GM23338 (cell line): ENCODE results near the gene XDH. TPM values are rescaled to one million over a fixed set of nuclear protein-coding genes. Genes with fewer than 3 reads are reported as not detected.

Source experiments
- ATAC-seq: fragments of 200-7000 bp; cut with Tn5 transposase; 3 replicates; pipeline ENCODE4 v1.9.1; 2020
- DNase-seq: peaks from one replicate; pipeline ENCODE4 v3.0.0-alpha.2; 2015; ENCODE audit warnings: low spot score
- H2AFZ ChIP-seq: fragments of 200-600 bp; sonication (generic); 2 replicates; pipeline ENCODE4 v1.8.0; 2016; ENCODE audit warnings: antibody characterized with exemption, mild to moderate bottlenecking, moderate library complexity
- H3F3A ChIP-seq: fragments of 200-600 bp; sonication (generic); replicated peaks from 2 replicates; pipeline ENCODE4 v1.8.0; 2017; ENCODE audit warnings: antibody characterized with exemption, mixed run types, low read depth
- H3K27ac ChIP-seq: fragments of 200-600 bp; sonication (generic); 2 replicates; pipeline ENCODE4 v1.6.1; 2016; ENCODE audit warnings: low read depth
- H3K27me3 ChIP-seq: fragments of 200-600 bp; sonication (generic); 2 replicates; pipeline ENCODE4 v1.8.0; 2016; ENCODE audit warnings: mild to moderate bottlenecking, mixed run types, moderate library complexity; ENCODE audit not compliant: insufficient read depth
- H3K36me3 ChIP-seq: fragments of 200-600 bp; sonication (generic); 2 replicates; pipeline ENCODE4 v1.8.0; 2016; ENCODE audit warnings: mild to moderate bottlenecking; ENCODE audit not compliant: insufficient read depth
- H3K4me1 ChIP-seq: fragments of 200-600 bp; sonication (generic); 2 replicates; pipeline ENCODE4 v1.8.0; 2016; ENCODE audit warnings: mild to moderate bottlenecking, moderate library complexity; ENCODE audit not compliant: insufficient read depth
- H3K4me2 ChIP-seq: fragments of 200-600 bp; sonication (generic); 2 replicates; pipeline ENCODE4 v1.7.1; 2017; ENCODE audit warnings: mixed run types
- H3K4me3 ChIP-seq: fragments of 200-600 bp; sonication (generic); 2 replicates; pipeline ENCODE4 v1.6.1; 2016; ENCODE audit warnings: mixed run types
- H3K79me2 ChIP-seq: fragments of 200-600 bp; sonication (generic); replicated peaks from 2 replicates; pipeline ENCODE4 v1.8.0; 2017; ENCODE audit warnings: mild to moderate bottlenecking; ENCODE audit not compliant: insufficient read depth
- H3K9me2 ChIP-seq: fragments of 200-600 bp; sonication (generic); 2 replicates; pipeline ENCODE4 v1.8.0; 2017; ENCODE audit not compliant: insufficient read depth
- H4K20me1 ChIP-seq: fragments of 200-600 bp; sonication (generic); replicated peaks from 2 replicates; pipeline ENCODE4 v1.8.0; 2017; ENCODE audit warnings: mild to moderate bottlenecking; ENCODE audit not compliant: insufficient read depth
- H3K27ac Mint-ChIP-seq: 2 replicates; pipeline ENCODE4 v1.8.0; 2020; ENCODE audit warnings: inconsistent platforms, mild to moderate bottlenecking, moderate library complexity, mixed read lengths
- H3K27me3 Mint-ChIP-seq: 3 replicates; pipeline ENCODE4 v1.8.0; 2022; ENCODE audit warnings: low read depth, mild to moderate bottlenecking, moderate library complexity, mixed read lengths, inconsistent platforms; ENCODE audit not compliant: insufficient read depth, poor library complexity
- H3K36me3 Mint-ChIP-seq: 3 replicates; pipeline ENCODE4 v1.8.0; 2021; ENCODE audit warnings: low read depth, mild to moderate bottlenecking, inconsistent platforms, moderate library complexity, mixed read lengths
- H3K4me1 Mint-ChIP-seq: 3 replicates; pipeline ENCODE4 v1.8.0; 2020; ENCODE audit warnings: mild to moderate bottlenecking, inconsistent platforms, mixed read lengths
- H3K4me3 Mint-ChIP-seq: 3 replicates; pipeline ENCODE4 v1.8.0; 2021; ENCODE audit warnings: moderate library complexity, mild to moderate bottlenecking, inconsistent platforms, mixed read lengths
- H3K9me3 Mint-ChIP-seq: 3 replicates; pipeline ENCODE4 v1.8.0; 2020; ENCODE audit warnings: moderate library complexity, mild to moderate bottlenecking, inconsistent platforms, mixed read lengths
- CREB1 ChIP-seq: fragments of 250-450 bp; sonication (Bioruptor Pico); IDR thresholded peaks from 2 replicates; pipeline ENCODE4 v1.5.0; 2020; ENCODE audit warnings: low read depth, mild to moderate bottlenecking, moderate library complexity
- ETS1 ChIP-seq: IDR thresholded peaks from 2 replicates; pipeline ENCODE4 v1.6.1; 2016; ENCODE audit warnings: antibody characterized with exemption
- EZH2 ChIP-seq: fragments of 200-600 bp; sonication (generic); IDR thresholded peaks from one replicate; pipeline ENCODE4 v1.8.0; 2017; ENCODE audit warnings: antibody characterized with exemption, mild to moderate bottlenecking, low read depth; ENCODE audit not compliant: unreplicated experiment
- NANOG ChIP-seq: IDR thresholded peaks from 2 replicates; pipeline ENCODE4 v1.6.1; 2016; ENCODE audit warnings: antibody characterized with exemption, borderline replicate concordance
- POLR2AphosphoS5 ChIP-seq: IDR thresholded peaks from 2 replicates; pipeline ENCODE4 v1.6.1; 2016; ENCODE audit warnings: antibody characterized with exemption, low read depth
- ZNF114 ChIP-seq: fragments of 250-450 bp; sonication (Bioruptor Pico); IDR thresholded peaks from 2 replicates; pipeline ENCODE4 v1.5.0; 2020; ENCODE audit warnings: mild to moderate bottlenecking, moderate library complexity
- ZNF331 ChIP-seq: fragments of 250-450 bp; sonication (Bioruptor Pico); IDR thresholded peaks from 2 replicates; pipeline ENCODE4 v1.5.0; 2020; ENCODE audit warnings: low read depth, mild to moderate bottlenecking, moderate library complexity
- polyA plus RNA-seq: library from polyadenylated mRNA; unstranded; fragments of >200 nt; fragmentation: Nextera tagmentation; extraction: Ambion mirVana; gene quantifications from 2 replicates; pipeline ENCODE4 v1.2.1, GENCODE V29; 2016
- total RNA-seq: library from RNA; depleted of rRNA; stranded (reverse); fragments of >200 nt; shearing (Covaris generic); gene quantifications from 2 replicates; pipeline ENCODE4 v1.2.3, GENCODE V29; 2014
- TF ChIP-seq, protein P1 (sequence below), 2 experiments: fragments of 200-600 bp in 1 of 2; sonication (generic) in 1 of 2; conservative IDR thresholded peaks; 2 replicates each; pipeline versions ENCODE4 v1.5.1 to v1.6.1; 2016 to 2017; ENCODE audit warnings: antibody characterized with exemption in 2 of 2, low read depth in 2 of 2, mild to moderate bottlenecking in 2 of 2, moderate library complexity in 1 of 2

The XDH gene
- total and polyA plus RNA-seq, 2 experiments from 2014 or later: 0.55 to 0.87 TPM

GRCh38 chr2:31337197-31337596 lies 77.3 kb downstream of the XDH start:
- Histone ChIP-seq H3K4me3 (no peak overlapping the region), H3K9me2 (no peaks in the 10 kb centered on the region), H3F3A (no peaks in the 10 kb centered on the region), H3K36me3 (no peaks in the 10 kb centered on the region), H2AFZ (no peak overlapping the region), H3K4me1 (no peaks in the 10 kb centered on the region), H3K4me2 (no peak overlapping the region), H3K27ac (no peak overlapping the region), H3K79me2 (no peaks in the 10 kb centered on the region), H3K27me3 (no peaks in the 10 kb centered on the region), H4K20me1 (no peaks in the 10 kb centered on the region)
- no peak overlapping the region for H3K27ac Mint-ChIP-seq
- no peaks in the 10 kb centered on the region for H3K9me3 Mint-ChIP-seq
- H3K36me3 Mint-ChIP-seq: no peaks in the 10 kb centered on the region
- TF ChIP-seq ETS1: no peak
- no peak for TF ChIP-seq ZNF114 (CRISPR knock-in tag)
- no peak for TF ChIP-seq EZH2
- TF ChIP-seq POLR2AphosphoS5: no peak
- no peak for TF ChIP-seq CREB1 (CRISPR knock-in tag)
- TF ChIP-seq NANOG: no peak
- no peak for TF ChIP-seq ZNF331
- H3K27me3 Mint-ChIP-seq: peaks cover 7% of the 10 kb centered on the region
- no peak for ATAC-seq
- H3K4me3 Mint-ChIP-seq: no peak overlapping the region
- peaks cover 2% of the 10 kb centered on the region; the same call in 2 of the 3 replicates for H3K4me1 Mint-ChIP-seq
- no peak for DNase-seq

GRCh38 chr2:31335921-31336585 lies 78.5 kb downstream of the XDH start:
- Histone ChIP-seq H3K4me1 (no peaks in the 10 kb centered on the region), H3K36me3 (no peaks in the 10 kb centered on the region), H3K79me2 (no peaks in the 10 kb centered on the region), H4K20me1 (no peaks in the 10 kb centered on the region), H3K4me2 (no peak overlapping the region), H3K27me3 (no peaks in the 10 kb centered on the region), H2AFZ (no peak overlapping the region), H3K4me3 (no peak overlapping the region), H3F3A (no peaks in the 10 kb centered on the region), H3K9me2 (no peaks in the 10 kb centered on the region), H3K27ac (no peak overlapping the region)
- Mint-ChIP-seq H3K36me3 (no peaks in the 10 kb centered on the region), H3K4me1 (peaks cover 2% of the 10 kb centered on the region; the same call in 2 of the 3 replicates), H3K9me3 (no peaks in the 10 kb centered on the region), H3K27ac (no peak overlapping the region), H3K27me3 (peaks cover 7% of the 10 kb centered on the region), H3K4me3 (no peak overlapping the region)
- ATAC-seq: no peak
- no peak for DNase-seq
- TF ChIP-seq ETS1: no peak
- TF ChIP-seq, protein P1, sequence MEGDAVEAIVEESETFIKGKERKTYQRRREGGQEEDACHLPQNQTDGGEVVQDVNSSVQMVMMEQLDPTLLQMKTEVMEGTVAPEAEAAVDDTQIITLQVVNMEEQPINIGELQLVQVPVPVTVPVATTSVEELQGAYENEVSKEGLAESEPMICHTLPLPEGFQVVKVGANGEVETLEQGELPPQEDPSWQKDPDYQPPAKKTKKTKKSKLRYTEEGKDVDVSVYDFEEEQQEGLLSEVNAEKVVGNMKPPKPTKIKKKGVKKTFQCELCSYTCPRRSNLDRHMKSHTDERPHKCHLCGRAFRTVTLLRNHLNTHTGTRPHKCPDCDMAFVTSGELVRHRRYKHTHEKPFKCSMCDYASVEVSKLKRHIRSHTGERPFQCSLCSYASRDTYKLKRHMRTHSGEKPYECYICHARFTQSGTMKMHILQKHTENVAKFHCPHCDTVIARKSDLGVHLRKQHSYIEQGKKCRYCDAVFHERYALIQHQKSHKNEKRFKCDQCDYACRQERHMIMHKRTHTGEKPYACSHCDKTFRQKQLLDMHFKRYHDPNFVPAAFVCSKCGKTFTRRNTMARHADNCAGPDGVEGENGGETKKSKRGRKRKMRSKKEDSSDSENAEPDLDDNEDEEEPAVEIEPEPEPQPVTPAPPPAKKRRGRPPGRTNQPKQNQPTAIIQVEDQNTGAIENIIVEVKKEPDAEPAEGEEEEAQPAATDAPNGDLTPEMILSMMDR (conservative IDR thresholded peaks at IDR 0.05; ENCODE audit: low read depth in 2 of 2): no peak
